ENCODE measurements around the gene TRAIP.
"Not testable (repeated sequence)": the region's sequence is repeated elsewhere in the genome, so short reads cannot be mapped to it uniquely, and the experiment has no call there.

The TRAIP gene

DNA sequence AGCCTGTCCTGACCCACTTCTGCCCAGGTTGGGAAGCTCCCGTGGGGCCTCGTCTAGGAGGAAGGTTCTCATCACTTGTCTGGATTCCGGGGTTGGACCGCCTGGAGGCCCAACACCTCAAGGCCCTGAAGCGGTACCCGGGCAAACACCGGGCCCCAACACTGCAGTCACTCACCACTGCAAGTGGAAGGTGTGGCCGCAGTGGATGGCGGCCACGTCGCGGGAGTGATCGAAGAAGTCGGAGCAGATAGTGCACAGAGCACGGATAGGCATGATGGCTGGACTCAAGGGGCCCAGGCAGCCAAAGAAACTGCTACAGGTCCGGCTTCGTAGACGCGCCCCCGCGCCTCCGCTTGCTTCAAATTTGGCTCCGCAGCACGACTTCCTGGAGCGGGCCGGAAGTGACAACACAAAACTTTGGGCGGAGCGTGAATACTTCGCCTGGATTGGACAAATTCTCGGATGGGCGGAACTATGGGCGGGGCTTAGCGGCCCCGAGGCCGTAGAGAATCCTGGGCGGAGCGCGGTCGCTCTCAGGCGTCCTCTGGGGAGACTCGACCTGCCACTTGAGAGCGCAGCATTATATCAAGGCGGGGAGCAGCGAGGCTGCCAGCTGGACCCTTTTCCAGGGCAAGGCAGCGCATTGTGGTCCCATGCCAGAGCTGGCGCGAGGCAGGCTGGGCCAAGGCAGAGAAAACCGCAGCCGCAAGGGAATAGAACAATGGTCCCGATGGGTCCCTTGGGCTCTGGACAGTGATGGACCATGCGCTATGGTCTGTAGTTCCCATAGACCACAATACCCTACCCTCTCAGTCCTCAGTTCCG, at the start of gene TRAIP:
TSS of gene TRAIP (minus strand) at position 384 of the 825 bp plus-strand sequence. CDS start at position 273, 111 bp downstream.
- peak; percentile 91 for DNase-seq

GRCh38 chr3:49904448-49904847, 48.1 kb upstream of the TRAIP start:
- DNase-seq, result not testable (repeated sequence)

DNA sequence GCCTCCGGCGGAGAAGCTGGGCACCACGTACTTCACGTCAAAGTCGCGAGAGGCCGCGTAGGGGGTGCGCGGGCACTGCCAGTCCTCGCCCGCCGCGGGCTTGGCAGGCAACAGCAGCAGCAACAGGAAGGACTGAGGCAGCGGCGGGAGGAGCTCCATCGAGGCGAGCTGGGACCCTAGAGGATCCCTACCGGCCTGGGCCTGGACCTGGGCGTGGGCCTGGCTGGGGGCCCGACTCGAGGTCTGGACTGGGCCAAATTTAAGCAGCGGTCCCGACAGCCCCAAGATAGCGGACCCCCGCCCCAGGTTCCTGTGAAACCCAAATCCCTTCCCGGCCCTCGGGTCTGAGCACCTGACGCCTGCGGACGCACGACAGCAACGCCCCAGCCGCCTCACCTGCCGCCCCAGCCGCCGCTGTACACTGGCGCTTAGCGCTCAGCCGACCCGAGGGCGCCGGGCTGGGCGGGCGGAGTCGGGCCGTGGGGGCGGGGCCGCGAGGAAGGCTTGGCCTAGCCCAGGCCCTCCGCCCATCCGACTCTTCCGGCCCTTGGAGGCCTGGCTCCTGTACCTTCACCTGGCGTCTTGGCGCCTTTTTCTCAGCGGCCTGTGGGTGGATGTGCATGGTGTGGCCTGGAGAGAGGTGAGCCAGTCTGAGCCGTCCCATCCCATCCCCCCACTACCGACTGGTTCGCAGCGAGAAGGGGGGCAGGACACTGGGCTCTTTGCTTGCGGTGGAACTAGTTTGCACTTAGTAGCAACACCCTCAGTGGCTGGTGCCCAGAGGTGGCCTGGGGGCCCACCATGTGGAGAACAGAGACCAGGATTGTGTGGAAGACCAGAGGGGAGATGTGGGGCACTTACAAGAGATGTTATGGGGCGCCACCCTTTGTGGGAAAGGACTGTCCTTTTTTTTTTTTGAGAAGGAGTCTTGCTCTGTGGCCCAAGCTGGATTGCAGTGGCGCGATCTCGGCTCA, 47.4 kb upstream of the TRAIP start, which contains the start of gene MST1R:
TSS of gene MST1R (minus strand) at position 423 of the 974 bp plus-strand sequence. CDS start at position 159, 264 bp downstream.
- DNase-seq, result peak; percentile 83

- DNase-seq, result no peak
These were observed 46.4 kb upstream of the TRAIP start for GRCh38 chr3:49902511-49903345.

GRCh38 chr3:49901366-49902339, 45.3 kb upstream of the TRAIP start:
- no peak for DNase-seq

GRCh38 chr3:49900491-49901153, 44.3 kb upstream of the TRAIP start:
- no peak for DNase-seq

DNA sequence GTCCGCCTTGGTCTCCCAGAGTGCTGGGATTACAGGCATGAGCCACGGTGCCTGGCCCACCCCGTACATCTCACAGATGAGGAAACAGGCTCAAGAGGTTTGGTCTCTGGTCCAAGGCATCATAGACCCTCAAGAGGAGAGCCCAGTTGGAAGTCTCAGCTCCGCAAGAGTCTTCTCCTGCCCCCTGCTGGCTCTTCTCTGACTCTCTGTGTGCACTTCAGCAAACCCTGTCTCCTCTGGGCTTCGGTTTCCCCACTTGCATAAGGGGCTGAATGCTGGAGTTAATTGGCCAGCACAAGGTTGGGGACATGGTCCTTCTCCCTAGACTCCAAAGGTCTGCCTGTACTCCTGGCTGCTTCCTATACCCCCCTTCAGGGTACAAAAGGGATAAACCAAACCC, 43.5 kb upstream of the TRAIP start:
- no peak for DNase-seq

DNA sequence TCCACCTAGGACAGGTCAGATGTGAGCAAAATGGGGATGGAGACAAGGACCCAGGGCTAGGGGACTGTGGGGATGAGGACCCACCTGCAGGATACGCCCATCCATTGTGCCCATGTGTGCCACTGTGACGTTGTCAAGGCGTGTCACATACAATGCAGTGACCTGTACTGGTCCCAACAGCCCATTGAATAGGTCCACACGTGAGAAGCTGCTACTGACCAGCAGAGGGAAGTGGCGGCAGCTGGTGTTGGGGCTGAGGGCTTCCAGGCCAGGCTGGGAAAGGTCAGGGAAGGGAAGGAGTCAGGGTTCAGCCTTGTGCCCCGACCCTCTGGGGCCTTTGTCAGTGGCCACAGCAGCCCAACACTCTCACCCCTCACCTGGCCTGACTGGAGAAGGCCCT, 42.6 kb upstream of the TRAIP start:
- no peak for DNase-seq

- DNase-seq, result no peak
These were observed 40.0 kb upstream of the TRAIP start for GRCh38 chr3:49896345-49896744.

DNA sequence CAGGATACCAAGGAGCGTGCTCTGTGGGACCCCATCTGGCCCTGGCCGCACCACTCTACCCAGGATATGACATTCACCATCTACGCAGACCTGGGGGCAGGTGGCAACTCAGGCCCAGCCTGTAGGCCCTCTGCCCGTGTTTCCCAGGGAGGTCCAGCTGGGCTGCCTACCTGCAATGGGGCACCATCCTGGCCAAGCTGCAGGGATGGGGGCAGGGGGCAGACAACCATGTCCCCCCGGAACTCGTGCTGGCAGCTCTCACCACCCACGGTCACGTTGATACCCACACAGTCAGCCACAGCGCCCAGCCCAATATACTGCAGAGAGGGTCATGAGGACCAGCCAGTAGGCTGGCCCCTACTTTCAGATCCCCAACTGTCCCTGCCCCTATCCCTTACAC, 39.4 kb upstream of the TRAIP start:
- DNase-seq, result no peak

DNA sequence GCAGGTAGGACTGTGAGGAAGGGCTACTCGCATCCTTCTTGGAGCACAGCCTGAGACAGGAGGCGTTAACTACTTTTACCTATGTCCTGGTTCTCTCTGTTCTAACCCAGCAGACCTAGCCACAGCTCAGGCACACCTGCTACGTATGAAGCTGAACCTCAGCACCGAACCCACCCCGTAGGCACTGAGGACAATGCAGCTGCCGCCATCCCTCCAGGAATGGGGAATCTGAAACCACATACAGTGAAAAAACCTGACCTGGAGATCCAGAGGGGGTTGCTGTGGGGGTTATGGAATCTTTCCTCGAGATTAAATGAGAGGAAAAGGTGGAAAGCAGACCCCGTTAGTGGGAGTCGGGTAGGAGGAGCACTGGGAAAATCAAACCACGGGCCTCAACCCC, 32.9 kb upstream of the TRAIP start:
- DNase-seq, result no peak

- DNase-seq, result no peak
These were observed 30.5 kb upstream of the TRAIP start for GRCh38 chr3:49886922-49887265.

DNA sequence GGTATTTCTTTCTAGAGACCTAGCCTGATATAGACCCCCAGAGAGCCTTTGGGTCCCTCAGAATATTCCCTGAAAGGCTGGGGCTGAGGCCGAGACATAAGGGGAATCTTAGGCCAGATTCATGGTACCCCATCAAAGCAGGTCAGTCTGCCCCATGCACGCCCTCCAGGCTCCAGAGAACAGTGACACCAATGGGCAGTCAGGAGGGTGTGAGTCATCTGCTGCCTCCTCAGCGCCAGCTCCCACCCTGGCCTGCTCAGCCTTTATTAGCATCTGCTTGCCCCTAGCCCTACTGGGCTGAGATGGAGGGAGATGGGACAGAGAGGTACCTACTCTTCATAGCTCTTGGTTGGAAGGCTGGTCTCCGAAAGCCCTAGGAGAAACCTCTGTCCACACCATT, 27.6 kb upstream of the TRAIP start:
- no peak for DNase-seq

- no peak for DNase-seq
These were observed 25.8 kb upstream of the TRAIP start for GRCh38 chr3:49882166-49882565.

- DNase-seq, result no peak
These were observed 24.4 kb upstream of the TRAIP start for GRCh38 chr3:49880581-49881315.

DNA sequence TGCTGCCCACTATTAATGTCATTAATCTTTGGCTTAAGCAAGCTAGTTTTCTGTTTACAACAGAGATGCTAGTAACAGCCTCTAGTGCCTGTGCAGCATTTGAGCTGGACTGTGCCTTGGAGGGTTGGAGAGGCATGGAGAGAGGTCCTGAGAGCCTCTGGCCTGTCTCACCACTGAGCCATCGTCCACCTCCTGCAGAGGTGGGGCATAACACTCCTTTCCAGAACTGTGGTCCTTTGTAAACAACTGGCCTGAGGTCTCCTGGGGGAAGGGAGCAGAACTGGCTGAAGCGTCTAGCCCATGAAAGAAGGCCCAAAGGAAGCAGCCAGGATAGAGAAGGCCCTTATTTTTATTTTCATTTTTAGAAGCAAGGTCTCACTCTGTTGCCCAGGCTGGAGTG, 23.4 kb upstream of the TRAIP start:
- DNase-seq, result no peak

DNA sequence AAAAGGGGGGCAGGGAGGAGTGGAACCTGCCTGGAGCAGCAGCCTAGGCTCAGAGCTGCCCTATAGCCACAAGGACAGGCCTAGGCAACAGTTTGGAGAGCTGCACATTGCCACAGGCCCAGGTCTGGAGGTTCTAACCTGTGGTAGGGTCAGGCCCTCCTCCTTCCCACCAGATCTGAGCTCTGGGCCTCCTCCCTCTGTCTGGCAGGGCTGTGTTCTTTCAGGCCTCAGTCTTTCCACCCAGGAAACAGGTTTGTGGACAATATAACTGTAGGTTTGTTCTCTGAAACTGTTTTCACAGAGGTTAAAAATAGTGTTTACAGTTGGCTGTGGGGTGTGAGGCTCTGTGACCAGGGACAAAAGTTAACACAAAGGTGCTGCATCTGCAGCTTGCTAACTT, 22.3 kb upstream of the TRAIP start:
- DNase-seq, result no peak

GRCh38 chr3:49877716-49878115, 21.4 kb upstream of the TRAIP start:
- DNase-seq, result no peak

DNA sequence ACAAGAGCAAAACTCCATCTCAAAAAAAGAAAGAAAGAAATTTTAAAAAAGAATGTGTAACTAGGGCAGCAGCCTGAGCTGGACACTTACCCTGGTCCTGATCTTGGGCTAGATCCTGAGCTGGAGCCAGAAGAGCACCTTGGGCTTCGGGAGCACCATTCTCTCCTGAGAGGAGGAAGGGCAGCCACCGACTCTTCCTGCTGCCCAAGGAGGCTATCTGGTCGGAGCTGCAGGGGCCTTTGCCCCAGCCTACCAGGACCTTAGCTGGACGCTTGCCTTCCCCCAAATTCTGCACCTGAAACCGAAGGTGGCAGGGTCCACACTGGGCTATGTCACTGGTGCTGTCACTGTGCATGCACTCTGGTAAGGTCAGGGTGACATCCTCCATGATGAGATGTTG, 20.2 kb upstream of the TRAIP start:
- DNase-seq, result no peak

DNA sequence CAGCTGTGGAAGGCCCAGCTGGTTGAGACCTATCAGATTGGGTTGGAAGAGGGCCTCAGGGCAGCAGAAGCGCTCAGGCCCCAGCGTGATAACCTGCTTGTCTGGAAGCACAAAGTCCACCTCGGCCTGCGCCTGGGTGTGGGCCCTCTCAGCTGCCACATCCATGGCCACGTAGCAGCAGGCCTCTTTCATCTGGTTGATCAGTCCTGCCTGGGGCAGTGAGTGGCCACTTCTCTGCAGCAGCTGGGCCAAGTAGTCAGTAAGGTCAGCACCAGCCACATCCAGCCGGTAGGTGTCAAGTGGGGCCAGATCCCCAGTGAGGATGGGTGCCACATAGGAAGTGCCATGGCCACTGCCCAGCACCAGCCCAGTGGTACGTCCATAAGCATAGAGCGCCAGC, 17.3 kb upstream of the TRAIP start:
- no peak for DNase-seq

All from activated naive CD4-positive, alpha-beta T cell treated with anti-CD3 and anti-CD28 coated beads, Interleukin-2, amount 50 U/mL, for 16 hours (primary cell).